Activated CD4-positive, alpha-beta T cell treated with anti-CD3 and anti-CD28 coated beads, Interleukin-2, Interleukin-4, amounts not matched to agents 100 ng/mL and 50 ng/mL, durations not matched to agents 16 hours and 8 hours (primary cell): Measurements from ENCODE around the gene ADAMTSL1.

Experiments
- DNase-seq: peaks from one replicate; pipeline ENCODE4 v3.0.0-alpha.2; 2020; ENCODE audit warnings: low spot score

Gene ADAMTSL1

GRCh38 chr9:18610956-18611355, 137.0 kb downstream of the ADAMTSL1 start:
- DNase-seq = no peak

- DNase-seq = no peak
Measured at GRCh38 chr9:18611971-18612370, 138.0 kb downstream of the ADAMTSL1 start.

- no peak for DNase-seq
Measured at GRCh38 chr9:18614116-18614515, 140.2 kb downstream of the ADAMTSL1 start.

- no peak for DNase-seq
Measured at GRCh38 chr9:18614651-18615050, 140.7 kb downstream of the ADAMTSL1 start.

- DNase-seq = no peak
Measured at GRCh38 chr9:18616976-18617375, 143.0 kb downstream of the ADAMTSL1 start.

- DNase-seq = no peak
Measured at GRCh38 chr9:18617759-18618158, 143.8 kb downstream of the ADAMTSL1 start.

GRCh38 chr9:18618862-18619261, 144.9 kb downstream of the ADAMTSL1 start:
- DNase-seq = no peak

- DNase-seq = no peak
Measured at GRCh38 chr9:18622186-18622836, 148.4 kb downstream of the ADAMTSL1 start.

GRCh38 chr9:18623221-18624079, 149.5 kb downstream of the ADAMTSL1 start:
- DNase-seq = no peak

- DNase-seq = no peak
Measured at GRCh38 chr9:18626046-18626698, 152.2 kb downstream of the ADAMTSL1 start.

- no peak for DNase-seq
Measured at GRCh38 chr9:18629136-18629535, 155.2 kb downstream of the ADAMTSL1 start.

- no peak for DNase-seq
Measured at GRCh38 chr9:18632632-18633403, 158.9 kb downstream of the ADAMTSL1 start.

- DNase-seq = no peak
Measured at GRCh38 chr9:18636781-18637180, 162.8 kb downstream of the ADAMTSL1 start.

- no peak for DNase-seq
Measured at GRCh38 chr9:18638371-18639249, 164.7 kb downstream of the ADAMTSL1 start.

- no peak for DNase-seq
Measured at GRCh38 chr9:18639911-18640310, 166.0 kb downstream of the ADAMTSL1 start.

GRCh38 chr9:18658804-18659705, 185.1 kb downstream of the ADAMTSL1 start:
- no peak for DNase-seq

- DNase-seq = no peak
Measured at GRCh38 chr9:18660001-18660400, 186.0 kb downstream of the ADAMTSL1 start.

GRCh38 chr9:18662320-18662719, 188.4 kb downstream of the ADAMTSL1 start:
- no peak for DNase-seq

GRCh38 chr9:18665947-18666346, 192.0 kb downstream of the ADAMTSL1 start:
- no peak for DNase-seq

GRCh38 chr9:18666348-18666747, 192.4 kb downstream of the ADAMTSL1 start:
- no peak for DNase-seq
